Measurements from ENCODE around the gene MLXIP. TPM values are rescaled to one million over a fixed set of nuclear protein-coding genes. Genes with fewer than 3 reads are reported as not detected.

The MLXIP gene, protein sequence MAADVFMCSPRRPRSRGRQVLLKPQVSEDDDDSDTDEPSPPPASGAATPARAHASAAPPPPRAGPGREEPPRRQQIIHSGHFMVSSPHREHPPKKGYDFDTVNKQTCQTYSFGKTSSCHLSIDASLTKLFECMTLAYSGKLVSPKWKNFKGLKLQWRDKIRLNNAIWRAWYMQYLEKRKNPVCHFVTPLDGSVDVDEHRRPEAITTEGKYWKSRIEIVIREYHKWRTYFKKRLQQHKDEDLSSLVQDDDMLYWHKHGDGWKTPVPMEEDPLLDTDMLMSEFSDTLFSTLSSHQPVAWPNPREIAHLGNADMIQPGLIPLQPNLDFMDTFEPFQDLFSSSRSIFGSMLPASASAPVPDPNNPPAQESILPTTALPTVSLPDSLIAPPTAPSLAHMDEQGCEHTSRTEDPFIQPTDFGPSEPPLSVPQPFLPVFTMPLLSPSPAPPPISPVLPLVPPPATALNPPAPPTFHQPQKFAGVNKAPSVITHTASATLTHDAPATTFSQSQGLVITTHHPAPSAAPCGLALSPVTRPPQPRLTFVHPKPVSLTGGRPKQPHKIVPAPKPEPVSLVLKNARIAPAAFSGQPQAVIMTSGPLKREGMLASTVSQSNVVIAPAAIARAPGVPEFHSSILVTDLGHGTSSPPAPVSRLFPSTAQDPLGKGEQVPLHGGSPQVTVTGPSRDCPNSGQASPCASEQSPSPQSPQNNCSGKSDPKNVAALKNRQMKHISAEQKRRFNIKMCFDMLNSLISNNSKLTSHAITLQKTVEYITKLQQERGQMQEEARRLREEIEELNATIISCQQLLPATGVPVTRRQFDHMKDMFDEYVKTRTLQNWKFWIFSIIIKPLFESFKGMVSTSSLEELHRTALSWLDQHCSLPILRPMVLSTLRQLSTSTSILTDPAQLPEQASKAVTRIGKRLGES
- total RNA-seq, result 10.7 and 10.9 TPM in 2 replicates

DNA sequence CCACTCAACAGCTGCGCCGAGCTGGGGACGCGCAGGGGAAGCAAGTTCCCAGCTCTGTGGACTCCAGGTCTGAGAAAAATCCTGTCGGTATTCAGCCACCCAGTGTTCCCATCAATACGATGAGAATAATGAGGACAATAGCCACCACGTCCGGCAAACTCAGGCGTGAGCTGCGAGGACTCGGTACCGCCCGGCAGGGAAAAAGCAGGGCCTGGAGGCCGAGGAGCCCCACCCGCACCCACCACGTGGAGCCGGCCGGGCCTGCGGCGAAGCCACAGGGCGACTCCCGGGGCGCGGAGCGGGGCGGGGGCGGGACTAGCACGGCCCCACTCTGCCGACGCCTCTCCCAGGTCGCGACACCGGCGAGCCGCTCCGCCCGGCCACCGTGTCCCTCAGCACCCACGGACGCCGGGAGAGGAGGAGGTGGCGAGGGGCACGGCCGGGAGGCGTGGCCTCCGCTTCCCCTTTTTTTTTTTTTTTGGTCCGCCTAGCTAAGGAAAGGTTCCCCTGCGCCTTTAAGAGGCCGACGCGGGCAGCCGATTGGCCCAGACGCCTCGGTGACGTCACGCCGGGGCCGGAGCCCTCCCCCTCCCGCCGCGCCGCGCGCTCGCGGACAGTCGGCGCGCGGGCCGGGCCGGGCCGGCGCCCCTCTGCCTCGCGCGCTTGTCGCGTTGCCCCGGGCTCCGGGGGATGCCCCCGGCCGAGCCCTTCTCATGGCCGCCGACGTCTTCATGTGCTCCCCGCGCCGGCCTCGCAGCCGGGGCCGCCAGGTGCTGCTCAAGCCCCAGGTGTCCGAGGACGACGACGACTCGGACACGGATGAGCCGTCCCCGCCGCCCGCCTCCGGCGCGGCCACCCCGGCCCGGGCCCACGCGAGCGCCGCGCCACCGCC, at the start of gene MLXIP:
MLXIP (plus strand) TSS at position 616 of the 892 bp plus-strand sequence; CDS start at position 714, 98 bp downstream.

DNA sequence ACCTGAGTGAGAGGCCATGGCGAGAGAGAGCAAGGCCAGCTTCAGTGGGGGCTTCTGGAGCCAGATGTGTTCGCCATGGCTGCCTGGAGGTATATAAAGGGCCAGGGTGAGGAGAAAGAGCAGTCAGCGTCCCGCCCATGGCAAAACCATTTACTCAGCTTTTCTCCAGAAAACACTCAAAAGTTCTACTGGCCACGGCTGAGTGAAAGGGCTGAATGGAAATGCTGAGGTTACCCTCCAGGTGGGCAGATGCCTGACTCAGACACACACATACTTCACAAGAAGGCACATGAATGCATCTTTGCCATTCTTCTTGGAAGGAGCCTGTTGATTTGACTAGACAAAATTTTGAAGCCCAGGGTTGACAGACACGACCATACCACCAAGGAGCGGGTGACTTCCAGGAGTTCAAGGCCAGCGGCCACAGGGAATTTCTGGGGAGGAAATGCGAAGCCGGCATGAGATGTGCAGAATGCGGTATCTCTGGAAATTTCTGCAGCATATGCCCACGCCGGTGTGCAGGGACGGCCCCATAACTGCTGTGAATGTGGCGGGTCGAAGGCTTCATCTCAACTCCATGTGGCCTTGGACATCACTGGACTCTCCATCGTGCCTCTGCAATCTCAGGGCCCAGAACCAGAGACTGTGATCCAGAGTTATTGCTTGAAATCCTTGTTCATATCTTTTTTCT, 95.7 kb downstream of the MLXIP start, which contains the start of gene IL31:
IL31 (minus strand) TSS at position 67 of the 691 bp plus-strand sequence; CDS start at position 18, 49 bp downstream.

DNA sequence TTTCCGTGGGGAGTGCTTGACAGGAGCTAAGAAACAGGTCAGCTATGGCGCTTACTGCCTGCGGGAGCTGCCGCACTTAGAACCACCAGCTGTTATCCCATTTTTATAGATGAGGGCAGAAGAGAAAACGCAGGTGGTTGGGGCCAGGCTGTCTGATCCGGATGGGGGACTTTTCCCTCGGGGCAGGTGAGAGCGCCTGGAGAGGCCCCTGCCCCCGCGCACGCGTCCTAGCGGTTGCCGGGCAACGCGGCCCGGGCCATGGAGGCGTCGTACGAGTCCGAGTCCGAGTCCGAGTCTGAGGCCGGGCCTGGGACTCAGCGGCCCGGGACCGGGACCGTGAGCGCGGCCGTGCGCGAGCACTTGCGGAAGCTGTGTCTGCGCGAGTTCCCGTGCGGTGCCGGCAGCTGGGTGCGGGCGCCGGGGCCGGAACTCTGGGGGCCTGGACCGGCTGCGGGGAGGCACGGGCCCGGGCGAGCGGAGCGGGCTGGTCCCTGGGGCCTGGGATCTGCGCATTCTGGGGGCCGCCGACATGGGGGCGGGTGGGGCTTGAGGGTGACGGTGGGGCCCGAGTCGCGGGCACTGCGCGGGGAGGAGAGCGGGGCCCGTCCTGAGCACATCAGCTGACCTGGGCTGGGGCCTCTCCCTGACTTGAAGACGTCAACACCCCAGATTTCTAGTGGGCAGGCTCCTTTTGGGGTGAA, 104.5 kb downstream of the MLXIP start, which contains the start of gene LRRC43:
LRRC43 (plus strand) TSS at position 237 of the 701 bp plus-strand sequence; CDS start at position 259, 22 bp downstream.

Other genes starting within 250 kb of the MLXIP start
- gene HPD, start 219.9 kb upstream of the MLXIP start, total RNA-seq, result not detected in 2 replicates
- gene PSMD9, start 190.0 kb upstream of the MLXIP start, total RNA-seq, result 47.4 and 127 TPM in 2 replicates
- gene CFAP251, start 160.2 kb upstream of the MLXIP start, total RNA-seq, result 0.97 and 1.4 TPM in 2 replicates
- 5.5 and 10.2 TPM in 2 replicates for gene BCL7A, start 56.9 kb upstream of the MLXIP start, total RNA-seq
- gene IL31, start 95.5 kb downstream of the MLXIP start, total RNA-seq, result not detected in 2 replicates
- 1.2 and 1.6 TPM in 2 replicates for gene LRRC43, start 104.4 kb downstream of the MLXIP start, total RNA-seq
- gene B3GNT4, start 125.0 kb downstream of the MLXIP start, total RNA-seq, result under 0.01 TPM in 1 of 2 replicates, not detected in the other
- gene DIABLO, start 147.3 kb downstream of the MLXIP start, total RNA-seq, result 59.6 and 79.3 TPM in 2 replicates
- 16.2 and 24.8 TPM in 2 replicates for gene VPS33A, start 187.7 kb downstream of the MLXIP start, total RNA-seq